Neural cell (in vitro differentiated cells): ENCODE results near the gene COL5A1. TPM values are rescaled to one million over a fixed set of nuclear protein-coding genes. Genes with fewer than 3 reads are reported as not detected.

Experiments
- H2AFZ ChIP-seq: fragments of 200-600, 300-800 bp; sonication (generic), shearing (Covaris generic); 2 replicates; pipeline ENCODE4 v1.6.0; 2014; ENCODE audit warnings: low read depth, mild to moderate bottlenecking, antibody characterized with exemption, low read length, moderate library complexity
- H3F3A ChIP-seq: fragments of 200-600 bp; shearing (Covaris generic); 2 replicates; pipeline ENCODE4 v1.6.1; 2016; ENCODE audit warnings: mild to moderate bottlenecking, moderate library complexity, mixed read lengths, antibody characterized with exemption, low read length; ENCODE audit not compliant: insufficient read depth, poor library complexity, severe bottlenecking
- H3K27ac ChIP-seq: fragments of 200-600, 300-800 bp; sonication (generic), shearing (Covaris generic); 2 replicates; pipeline ENCODE4 v1.5.1; 2014; ENCODE audit warnings: mild to moderate bottlenecking, low read length, moderate library complexity
- H3K27me3 ChIP-seq: fragments of 300-800, 200-600 bp; sonication (generic), shearing (Covaris generic); 2 replicates; pipeline ENCODE4 v1.6.0; 2014; ENCODE audit warnings: mild to moderate bottlenecking, low read depth, low read length, moderate library complexity; ENCODE audit not compliant: insufficient read depth
- H3K36me3 ChIP-seq: fragments of 300-800, 200-600 bp; sonication (generic), shearing (Covaris generic); 2 replicates; pipeline ENCODE4 v1.5.1; 2014; ENCODE audit warnings: mild to moderate bottlenecking, antibody characterized with exemption, low read length, moderate library complexity; ENCODE audit not compliant: insufficient read depth
- H3K4me2 ChIP-seq: fragments of 300-800, 200-600 bp; sonication (generic), shearing (Covaris generic); 2 replicates; pipeline ENCODE4 v1.6.0; 2014; ENCODE audit warnings: mild to moderate bottlenecking, low read length
- H3K4me3 ChIP-seq: fragments of 300-800, 200-600 bp; sonication (generic), shearing (Covaris generic); 2 replicates; pipeline ENCODE4 v1.5.1; 2014; ENCODE audit warnings: mild to moderate bottlenecking, low read length, moderate library complexity
- H3K79me2 ChIP-seq: fragments of 200-600 bp; shearing (Covaris generic); replicated peaks from 2 replicates; pipeline ENCODE4 v1.6.0; 2014; ENCODE audit warnings: mild to moderate bottlenecking, low read length, moderate library complexity; ENCODE audit not compliant: insufficient read depth
- H3K9ac ChIP-seq: fragments of 300-800, 200-600 bp; sonication (generic), shearing (Covaris generic); 2 replicates; pipeline ENCODE4 v1.6.1; 2016; ENCODE audit warnings: mild to moderate bottlenecking, low read length, mixed read lengths
- H3K9me2 ChIP-seq: fragments of 200-600 bp; shearing (Covaris generic); 2 replicates; pipeline ENCODE4 v1.6.1; 2016; ENCODE audit warnings: mild to moderate bottlenecking, low read length, mixed read lengths; ENCODE audit not compliant: insufficient read depth
- H3K9me3 ChIP-seq: fragments of 200-600, 300-800 bp; sonication (generic), shearing (Covaris generic); 2 replicates; pipeline ENCODE4 v1.6.1; 2016; ENCODE audit warnings: mild to moderate bottlenecking, mixed run types, low read length, moderate library complexity, mixed read lengths
- H4K20me1 ChIP-seq: fragments of 200-600 bp; shearing (Covaris generic); 2 replicates; pipeline ENCODE4 v1.6.1; 2016; ENCODE audit warnings: mild to moderate bottlenecking, mixed run types; ENCODE audit not compliant: insufficient read depth
- EP300 ChIP-seq: fragments of 450-650 bp; conservative IDR thresholded peaks from 2 replicates; pipeline ENCODE4 v1.6.1; 2014; ENCODE audit warnings: antibody characterized with exemption, mild to moderate bottlenecking, moderate library complexity; ENCODE audit not compliant: poor library complexity, severe bottlenecking
- EZH2 ChIP-seq: fragments of 200-600, 300-800 bp; shearing (Covaris generic), sonication (generic); IDR thresholded peaks from 2 replicates; pipeline ENCODE4 v1.6.1; 2014; ENCODE audit warnings: antibody characterized with exemption, low read length, borderline replicate concordance, mild to moderate bottlenecking; ENCODE audit not compliant: insufficient read depth, poor library complexity, severe bottlenecking
- MXI1 ChIP-seq: fragments of 450-650 bp; conservative IDR thresholded peaks from 2 replicates; pipeline ENCODE4 v1.6.1; 2014; ENCODE audit warnings: antibody characterized with exemption, mild to moderate bottlenecking; ENCODE audit not compliant: poor library complexity, severe bottlenecking
- POLR2AphosphoS5 ChIP-seq: IDR thresholded peaks from 2 replicates; pipeline ENCODE4 v1.6.1; 2012
- RAD21 ChIP-seq: fragments of 450-650 bp; conservative IDR thresholded peaks from 2 replicates; pipeline ENCODE4 v1.6.1; 2014; ENCODE audit warnings: antibody characterized with exemption, mild to moderate bottlenecking, moderate library complexity
- REST ChIP-seq: IDR thresholded peaks from 2 replicates; pipeline ENCODE4 v1.6.1; 2012; ENCODE audit warnings: borderline replicate concordance
- SMC3 ChIP-seq: fragments of 450-650 bp; conservative IDR thresholded peaks from 2 replicates; pipeline ENCODE4 v1.6.1; 2014; ENCODE audit warnings: antibody characterized with exemption, mild to moderate bottlenecking, moderate library complexity; ENCODE audit not compliant: poor library complexity
- TAF1 ChIP-seq: IDR thresholded peaks from 2 replicates; pipeline ENCODE4 v1.6.1; 2012; ENCODE audit warnings: low read depth
- polyA plus RNA-seq: library from polyadenylated mRNA; depleted of rRNA; stranded (reverse); fragments of >200 nt; gene quantifications from 2 replicates; pipeline ENCODE4 v1.2.3, GENCODE V29; 2014
- TF ChIP-seq, protein P1 (sequence below): fragments of 450-650 bp; IDR thresholded peaks from 2 replicates; pipeline ENCODE4 v1.5.1; 2014; ENCODE audit warnings: antibody characterized with exemption, mild to moderate bottlenecking, moderate library complexity; ENCODE audit not compliant: poor library complexity, severe bottlenecking

COL5A1 gene
- polyA plus RNA-seq, 1 donor from 2014 or later: not detected

DNA sequence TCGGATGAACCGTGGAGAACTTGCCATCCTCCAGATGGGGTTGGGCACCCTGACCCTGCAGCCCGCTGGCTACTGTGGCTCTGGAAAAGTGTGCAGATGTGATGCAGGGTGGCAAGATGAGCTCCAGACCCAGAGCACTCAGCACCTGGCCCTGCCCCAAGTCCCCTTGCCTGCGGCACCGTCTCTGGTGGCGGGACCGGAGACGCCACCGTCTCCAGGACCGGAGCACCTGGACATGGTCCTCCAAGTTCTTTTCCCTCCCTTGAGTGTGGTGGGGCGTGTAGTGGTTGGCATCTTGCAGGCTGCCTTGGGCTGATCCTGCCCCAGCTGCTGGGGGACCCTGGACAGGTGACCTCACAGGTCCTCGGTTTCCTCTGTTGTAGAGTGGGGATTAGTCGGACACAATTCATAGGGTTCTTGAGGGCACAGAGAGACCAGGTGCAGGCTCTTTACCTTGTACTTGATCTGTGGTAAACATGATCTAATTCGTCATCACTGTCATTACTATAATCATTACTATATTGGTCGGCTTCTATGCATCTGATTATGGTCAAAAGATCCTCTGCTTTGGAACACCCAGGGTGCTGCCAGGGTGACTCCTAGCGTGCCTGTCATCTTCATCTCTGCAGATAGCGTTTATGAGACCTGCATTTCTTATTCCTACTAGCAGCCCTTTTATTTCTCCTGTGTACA lies 83.5 kb downstream of the COL5A1 start (continued):
- no peak for TF ChIP-seq MXI1
- TF ChIP-seq POLR2AphosphoS5: no peak

DNA sequence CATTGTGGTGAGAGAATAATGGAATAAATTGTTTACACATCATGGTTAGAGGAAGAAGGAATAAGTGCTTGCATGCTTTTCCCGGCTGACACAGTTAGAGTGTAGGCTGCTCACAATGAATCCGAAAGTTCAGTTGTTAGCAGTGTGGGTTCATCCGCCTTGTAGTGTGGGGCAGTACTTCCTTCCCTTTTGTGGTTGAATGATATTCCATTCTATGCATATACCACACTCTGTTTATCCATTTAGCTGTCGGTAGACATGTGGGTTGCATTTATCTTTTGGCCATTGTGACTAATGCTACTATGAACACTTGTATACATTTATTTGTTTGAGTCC lies 84.0 kb downstream of the COL5A1 start:
- Histone ChIP-seq H3K9ac (no peak overlapping the region), H4K20me1 (no peaks in the 10 kb centered on the region), H3K27ac (no peak overlapping the region), H3K36me3 (no peaks in the 10 kb centered on the region), H3K79me2 (no peaks in the 10 kb centered on the region), H3K4me2 (no peak overlapping the region), H2AFZ (no peak overlapping the region), H3K4me3 (no peak overlapping the region), H3K27me3 (no peaks in the 10 kb centered on the region), H3K9me3 (no peaks in the 10 kb centered on the region), H3F3A (no peaks in the 10 kb centered on the region), H3K9me2 (no peaks in the 10 kb centered on the region)
- TF ChIP-seq, protein P1, sequence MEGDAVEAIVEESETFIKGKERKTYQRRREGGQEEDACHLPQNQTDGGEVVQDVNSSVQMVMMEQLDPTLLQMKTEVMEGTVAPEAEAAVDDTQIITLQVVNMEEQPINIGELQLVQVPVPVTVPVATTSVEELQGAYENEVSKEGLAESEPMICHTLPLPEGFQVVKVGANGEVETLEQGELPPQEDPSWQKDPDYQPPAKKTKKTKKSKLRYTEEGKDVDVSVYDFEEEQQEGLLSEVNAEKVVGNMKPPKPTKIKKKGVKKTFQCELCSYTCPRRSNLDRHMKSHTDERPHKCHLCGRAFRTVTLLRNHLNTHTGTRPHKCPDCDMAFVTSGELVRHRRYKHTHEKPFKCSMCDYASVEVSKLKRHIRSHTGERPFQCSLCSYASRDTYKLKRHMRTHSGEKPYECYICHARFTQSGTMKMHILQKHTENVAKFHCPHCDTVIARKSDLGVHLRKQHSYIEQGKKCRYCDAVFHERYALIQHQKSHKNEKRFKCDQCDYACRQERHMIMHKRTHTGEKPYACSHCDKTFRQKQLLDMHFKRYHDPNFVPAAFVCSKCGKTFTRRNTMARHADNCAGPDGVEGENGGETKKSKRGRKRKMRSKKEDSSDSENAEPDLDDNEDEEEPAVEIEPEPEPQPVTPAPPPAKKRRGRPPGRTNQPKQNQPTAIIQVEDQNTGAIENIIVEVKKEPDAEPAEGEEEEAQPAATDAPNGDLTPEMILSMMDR: no peak
- TF ChIP-seq EP300 (no peak), POLR2AphosphoS5 (peak; percentile 36), TAF1 (no peak), REST (peak; percentile 12)

- Histone ChIP-seq H3K36me3 (no peaks in the 10 kb centered on the region), H3K79me2 (no peaks in the 10 kb centered on the region), H4K20me1 (no peaks in the 10 kb centered on the region)
These were observed 84.6 kb downstream of the COL5A1 start for GRCh38 chr9:134726026-134726721.

More at GRCh38 chr9:134726026-134726721, 84.6 kb downstream of the COL5A1 start:
- H3K9me3 ChIP-seq: no peaks in the 10 kb centered on the region
- no peak overlapping the region for H2AFZ ChIP-seq
- no peaks in the 10 kb centered on the region for H3K27me3 ChIP-seq
- H3F3A ChIP-seq: no peaks in the 10 kb centered on the region
- no peak overlapping the region for H3K9ac ChIP-seq
- TF ChIP-seq REST (no peak), EP300 (no peak), MXI1 (no peak), TAF1 (no peak), EZH2 (no peak), RAD21 (no peak), SMC3 (no peak), POLR2AphosphoS5 (no peak)
- TF ChIP-seq, protein P1: no peak
- no peak overlapping the region for H3K4me2 ChIP-seq
- no peaks in the 10 kb centered on the region for H3K9me2 ChIP-seq
- H3K27ac ChIP-seq: no peak overlapping the region
- H3K4me3 ChIP-seq: no peak overlapping the region
